PC-3 (cell line): ENCODE results near the gene ASXL1.

Experiments used
- CTCF ChIP-seq: fragments of 300-600 bp; sonication (generic); conservative IDR thresholded peaks from 2 replicates; pipeline ENCODE4 v1.5.1; 2017; ENCODE audit warnings: antibody characterized with exemption, low read depth, mild to moderate bottlenecking, low read length
- EZH2phosphoT487 ChIP-seq: fragments of 300-600 bp; sonication (generic); IDR thresholded peaks from 2 replicates; pipeline ENCODE4 v1.6.1; 2018; ENCODE audit warnings: mild to moderate bottlenecking, antibody characterized with exemption, low read length, borderline replicate concordance

DNA sequence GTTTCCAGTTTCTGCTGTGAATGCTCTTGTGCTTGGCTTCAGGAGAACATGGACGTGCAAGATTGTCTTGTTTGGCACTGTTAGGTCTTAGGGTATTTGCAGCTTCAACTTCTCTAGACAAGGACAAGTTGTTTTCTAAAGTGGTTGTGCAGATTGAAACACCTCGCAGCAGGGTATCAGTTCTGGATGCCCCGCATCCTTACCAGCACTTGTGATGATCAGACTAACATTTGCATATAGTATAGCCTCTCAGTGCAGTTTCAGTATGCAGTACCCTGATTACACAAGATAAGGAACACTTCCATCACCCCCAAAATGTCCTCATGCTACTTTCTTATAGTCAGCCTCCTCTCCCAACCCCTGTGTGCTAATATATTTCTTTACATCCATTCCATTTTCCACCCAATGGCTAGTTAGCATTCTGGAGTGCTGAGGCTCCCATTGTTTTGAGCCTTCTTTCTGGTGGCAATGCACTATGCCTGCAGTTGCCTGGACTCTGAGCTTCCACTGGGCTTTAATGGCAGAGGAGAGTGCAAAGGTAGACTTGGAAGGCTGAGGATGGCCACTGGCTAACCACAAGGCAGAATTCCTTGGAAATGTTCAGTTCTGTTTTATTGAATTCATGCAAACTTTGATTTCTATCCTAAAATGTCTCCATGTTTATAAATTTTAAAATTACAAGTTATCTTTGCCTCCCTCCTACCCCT is 45.3 kb upstream of the ASXL1 start:
- TF ChIP-seq CTCF (no peak), EZH2phosphoT487 (no peak)
